GM19023 (cell line): ENCODE measurements around the gene PFKFB2.

Experiments
- ATAC-seq: cut with Tn5 transposase; IDR thresholded peaks from one replicate; pipeline ENCODE4 v1.9.1; 2021; ENCODE audit warnings: mild to moderate bottlenecking, moderate library complexity; ENCODE audit not compliant: unreplicated experiment

Gene PFKFB2

GRCh38 chr1:207088161-207088560, 35.1 kb downstream of the PFKFB2 start:
- ATAC-seq = no peak

- ATAC-seq = no peak
Observed at GRCh38 chr1:207088701-207089626, 35.9 kb downstream of the PFKFB2 start, which contains the start of gene C4BPB. TSS of gene C4BPB (plus strand) at chr1:207088860. CDS start at chr1:207089532, 672 bp downstream.

GRCh38 chr1:207089627-207090355, 36.7 kb downstream of the PFKFB2 start:
- ATAC-seq = no peak

- ATAC-seq = no peak
Observed at GRCh38 chr1:207091200-207091908, 38.3 kb downstream of the PFKFB2 start.

GRCh38 chr1:207093944-207094343, 40.9 kb downstream of the PFKFB2 start:
- ATAC-seq = no peak

- ATAC-seq = peak; percentile 88
Observed at GRCh38 chr1:207097871-207098324, 44.8 kb downstream of the PFKFB2 start.

- no peak for ATAC-seq
Observed at GRCh38 chr1:207101720-207102119, 48.6 kb downstream of the PFKFB2 start.

- ATAC-seq = no peak
Observed at GRCh38 chr1:207102146-207102545, 49.1 kb downstream of the PFKFB2 start.

- no peak for ATAC-seq
Observed at GRCh38 chr1:207102659-207103058, 49.6 kb downstream of the PFKFB2 start.

- no peak for ATAC-seq
Observed at GRCh38 chr1:207103892-207104373, 50.9 kb downstream of the PFKFB2 start, which contains the start of gene C4BPA. TSS of gene C4BPA (plus strand) at chr1:207104233. CDS start at chr1:207113026, 8,793 bp downstream.

- no peak for ATAC-seq
Observed at GRCh38 chr1:207109004-207109403, 55.9 kb downstream of the PFKFB2 start.

- ATAC-seq = no peak
Observed at GRCh38 chr1:207112616-207113296, 59.7 kb downstream of the PFKFB2 start.

GRCh38 chr1:207115269-207115668, 62.2 kb downstream of the PFKFB2 start:
- no peak for ATAC-seq

- no peak for ATAC-seq
Observed at GRCh38 chr1:207124389-207124788, 71.3 kb downstream of the PFKFB2 start.

- no peak for ATAC-seq
Observed at GRCh38 chr1:207128336-207128921, 75.4 kb downstream of the PFKFB2 start.

- no peak for ATAC-seq
Observed at GRCh38 chr1:207129053-207129452, 76.0 kb downstream of the PFKFB2 start.
